Activated CD8-positive, alpha-beta memory T cell treated with anti-CD3 and anti-CD28 coated beads for 24 hours (primary cell): Measurements from ENCODE around the gene SMIM35.
"Not testable (repeated sequence)": the region's sequence is repeated elsewhere in the genome, so short reads cannot be mapped to it uniquely, and the experiment has no call there.

Experiments
- DNase-seq: peaks from one replicate; pipeline ENCODE4 v3.0.0-alpha.2; 2020

The SMIM35 gene

DNA sequence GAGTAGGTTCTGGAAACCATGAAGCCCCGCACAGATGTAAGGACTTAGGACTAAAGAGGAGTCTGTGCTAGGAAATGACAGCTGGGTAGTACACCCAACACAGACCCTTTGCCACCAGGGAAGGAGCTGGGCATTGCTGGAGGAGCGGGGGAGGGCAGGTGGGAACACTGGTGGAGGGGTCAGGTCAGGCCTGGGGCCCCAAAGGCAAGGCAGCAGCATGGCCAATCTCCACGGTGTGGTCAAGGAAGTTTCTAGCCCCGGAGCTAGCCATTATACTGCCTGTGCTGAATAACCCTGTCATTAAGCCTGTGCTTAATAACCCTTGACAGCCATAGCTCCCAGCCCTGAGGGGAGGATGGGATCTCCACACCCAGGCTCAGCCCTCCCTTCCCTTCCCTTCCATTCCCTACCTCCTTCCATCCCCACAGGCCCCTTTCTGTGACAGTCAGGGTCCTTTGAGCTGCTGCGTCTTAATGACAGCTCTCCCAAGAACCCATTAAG lies 7.8 kb downstream of the SMIM35 start:
- no peak for DNase-seq

DNA sequence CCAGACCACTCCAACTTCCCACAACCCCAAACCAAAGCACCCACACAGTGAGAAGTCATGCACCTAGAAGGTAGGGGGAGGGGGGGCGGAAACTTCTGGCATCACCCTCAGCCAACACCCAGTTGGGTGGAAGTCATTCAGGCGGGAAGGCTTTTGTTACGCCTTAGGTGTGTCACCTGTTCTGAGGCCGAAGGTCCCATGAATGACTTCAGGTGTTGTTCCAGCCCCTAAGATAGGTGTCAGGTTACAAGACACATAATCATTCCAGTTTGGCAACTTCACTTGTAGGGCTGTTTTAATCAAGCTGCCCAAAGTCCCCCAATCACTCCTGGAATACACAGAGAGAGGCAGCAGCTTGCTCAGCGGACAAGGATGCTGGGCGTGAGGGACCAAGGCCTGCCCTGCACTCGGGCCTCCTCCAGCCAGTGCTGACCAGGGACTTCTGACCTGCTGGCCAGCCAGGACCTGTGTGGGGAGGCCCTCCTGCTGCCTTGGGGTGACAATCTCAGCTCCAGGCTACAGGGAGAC lies 9.9 kb downstream of the SMIM35 start, which contains the start of gene TMPRSS4:
Gene TMPRSS4 (plus strand): TSS at position 325 of the 528 bp plus-strand sequence. CDS start 225 bp downstream, outside the sequence.
- DNase-seq, result no peak

DNA sequence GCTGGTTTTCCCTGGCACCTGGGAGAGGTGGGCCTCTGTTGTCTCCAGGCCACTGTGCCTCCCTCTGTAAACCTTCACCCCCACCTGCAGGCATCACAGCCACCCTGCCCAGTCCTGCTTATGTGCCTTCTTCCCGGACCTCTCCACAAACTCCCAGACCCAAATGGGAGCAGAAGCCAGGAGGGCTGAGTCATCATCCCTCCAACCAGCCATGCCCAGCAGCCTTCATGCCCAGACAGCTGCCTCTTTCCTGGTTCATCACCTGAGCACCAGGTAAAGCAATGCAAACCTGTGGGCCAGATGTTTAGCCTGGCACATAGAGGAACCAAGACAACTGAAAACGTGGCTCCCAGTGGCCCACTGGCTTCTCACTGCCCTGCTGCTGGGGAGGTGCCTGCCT lies 12.0 kb downstream of the SMIM35 start:
- DNase-seq, result no peak

DNA sequence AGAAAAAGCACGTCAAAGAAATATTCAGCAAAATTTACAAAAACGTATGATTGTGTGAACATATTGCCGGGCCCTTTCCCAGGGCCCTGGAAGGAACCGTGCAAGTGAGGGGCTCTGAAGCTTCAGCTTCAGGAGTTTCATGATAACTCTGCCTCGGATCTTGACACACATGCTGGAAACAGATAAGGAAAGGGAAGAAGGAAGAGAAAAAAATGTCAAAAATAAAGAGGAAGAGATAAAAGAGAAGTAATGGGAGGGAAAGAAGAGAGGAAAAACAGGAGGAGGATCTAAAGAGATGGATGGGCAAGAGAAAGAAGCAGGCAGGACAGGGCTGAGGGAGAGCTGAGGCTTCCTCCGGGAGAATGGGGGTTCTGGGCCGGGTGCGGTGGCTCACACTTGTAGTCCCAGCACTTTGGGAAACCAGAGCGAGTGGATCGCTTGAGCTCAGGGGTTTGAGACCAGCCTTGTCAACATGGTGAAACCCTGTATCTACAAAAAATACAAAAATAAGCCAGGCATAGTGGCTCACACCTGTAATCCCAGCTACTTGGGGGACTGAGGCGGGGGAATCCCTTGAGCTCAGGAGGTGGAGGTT lies 12.6 kb downstream of the SMIM35 start:
- no peak for DNase-seq

DNA sequence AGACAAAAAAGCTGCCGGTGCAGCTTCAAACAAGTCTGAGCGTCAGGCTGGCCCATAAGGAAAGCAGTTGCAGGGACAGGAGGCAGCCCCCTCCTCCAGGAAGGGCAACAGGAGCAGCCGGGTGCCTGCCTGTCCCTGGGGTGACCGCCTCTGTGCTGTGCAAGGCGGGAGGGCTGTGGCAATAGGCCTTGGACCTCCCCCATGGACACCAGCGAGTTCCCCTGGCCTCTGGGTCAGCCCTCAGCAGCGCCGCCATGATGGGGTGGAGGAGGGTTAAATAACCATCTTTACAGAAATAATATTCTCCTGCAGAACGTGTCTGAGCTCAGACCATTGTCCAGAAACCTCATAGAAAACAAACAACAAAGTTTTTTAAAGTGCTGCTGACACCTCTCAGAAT lies 13.2 kb downstream of the SMIM35 start:
- no peak for DNase-seq

DNA sequence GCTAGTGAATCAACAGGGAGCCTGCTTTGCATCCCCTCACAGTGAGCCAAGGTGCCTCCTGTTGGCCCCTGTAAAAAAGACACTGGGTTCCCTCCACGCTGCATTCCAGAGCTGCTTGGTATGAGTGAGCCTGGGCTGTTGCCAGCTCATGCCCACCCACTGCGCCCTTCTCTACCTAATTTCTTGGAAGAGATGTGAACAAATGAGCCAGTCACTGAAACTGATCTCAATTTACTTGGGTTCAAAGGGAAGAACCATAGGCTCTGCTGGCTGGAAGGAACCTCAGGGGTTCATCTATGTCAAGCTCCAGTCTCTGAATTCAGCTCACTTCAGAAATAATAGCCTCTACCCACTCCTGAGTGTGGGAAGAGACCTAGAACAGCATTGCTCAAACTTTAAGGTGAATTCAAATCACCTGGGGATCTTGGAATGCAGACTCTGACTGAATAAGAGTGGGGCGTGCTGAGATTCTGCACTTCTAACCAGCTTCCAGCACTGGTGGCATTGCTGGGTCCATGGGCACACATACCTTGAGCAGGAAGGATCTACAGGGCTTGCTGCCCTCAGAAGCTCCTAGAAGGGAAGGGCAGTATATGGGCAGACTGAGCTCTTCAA lies 15.2 kb downstream of the SMIM35 start:
- no peak for DNase-seq

DNA sequence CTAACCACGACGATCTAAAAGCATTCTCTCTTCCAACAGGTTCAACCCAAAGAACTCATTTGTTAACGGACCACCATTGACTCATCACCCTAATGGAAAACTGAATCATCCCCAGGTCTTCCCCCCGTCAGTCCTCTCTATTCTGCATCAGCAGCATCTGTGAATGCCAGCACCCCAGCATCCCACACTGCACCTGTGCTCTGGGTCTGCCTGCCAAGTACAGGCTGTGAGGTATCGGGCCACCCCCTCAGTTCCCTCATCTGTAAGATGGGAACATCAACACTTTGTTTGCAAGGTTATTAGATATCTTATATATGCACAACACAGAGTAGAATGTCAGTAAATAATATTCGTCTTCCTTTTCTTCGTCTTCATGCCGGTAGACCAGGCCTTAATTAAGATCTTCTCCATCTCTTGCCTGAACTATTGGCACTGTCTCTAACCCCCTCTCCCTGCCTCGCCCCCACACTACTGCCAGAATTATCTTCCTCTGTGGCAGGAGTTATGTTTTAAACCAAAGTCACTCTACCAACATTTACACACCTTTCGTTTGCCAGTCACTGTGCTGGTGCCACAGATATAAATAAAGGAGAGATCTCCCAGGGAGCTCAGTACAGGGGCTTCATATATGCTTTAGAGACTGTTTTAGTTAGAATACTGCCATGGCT lies 17.7 kb downstream of the SMIM35 start:
- no peak for DNase-seq

DNA sequence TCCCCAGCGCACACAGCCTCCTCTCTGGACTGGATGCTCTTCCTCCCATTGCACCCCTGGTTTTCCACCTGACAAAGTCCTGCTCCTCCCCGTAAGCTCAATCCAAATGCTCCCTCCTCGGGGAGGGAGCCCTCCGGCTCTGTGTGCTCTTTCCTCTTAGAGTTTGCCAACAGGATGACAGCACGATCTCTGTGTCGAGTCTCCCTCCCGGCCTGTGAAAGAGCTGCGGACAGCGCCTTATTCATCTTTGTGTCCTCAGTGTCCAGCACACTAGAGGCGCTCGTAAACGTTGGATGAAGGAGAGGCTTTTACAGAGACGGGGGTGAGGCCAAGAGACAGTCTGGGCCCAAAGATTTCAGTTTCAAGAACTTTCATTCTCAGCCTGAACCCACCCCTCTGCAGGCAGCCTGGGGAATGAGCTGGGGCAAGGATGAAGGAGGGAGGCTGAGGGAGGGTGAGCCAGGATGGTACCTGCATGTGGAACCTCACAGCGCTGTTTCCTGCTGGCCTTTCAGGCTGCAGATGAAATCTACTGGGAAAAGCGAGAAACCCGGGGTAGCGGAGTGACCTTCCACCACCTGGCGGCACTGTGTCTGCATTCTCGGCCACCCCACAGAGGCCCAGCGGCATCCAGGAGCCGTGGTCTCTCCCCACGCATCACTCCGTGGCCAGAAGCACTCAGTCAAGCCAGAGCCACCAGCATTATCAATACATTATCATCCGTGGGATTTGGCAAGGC lies 18.4 kb downstream of the SMIM35 start:
- DNase-seq, result no peak

DNA sequence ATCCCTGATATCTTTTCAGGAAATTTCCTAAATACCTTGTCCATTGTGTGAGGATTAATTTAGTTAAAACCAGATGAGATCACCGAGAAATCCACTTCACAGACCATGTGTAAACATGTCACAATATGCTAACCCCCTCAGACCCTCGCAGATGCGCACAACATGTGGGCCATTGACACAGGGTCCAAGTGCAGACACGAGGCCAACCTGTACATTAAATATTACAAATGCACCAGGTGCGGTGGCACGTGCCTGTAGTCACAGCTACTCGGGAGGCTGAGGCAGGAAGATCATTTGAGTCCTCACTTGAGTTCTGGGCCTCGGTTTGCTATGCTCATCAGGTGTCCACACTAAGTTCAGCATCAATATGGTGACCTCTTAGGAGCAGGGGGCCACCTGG lies 19.8 kb downstream of the SMIM35 start:
- DNase-seq, result no peak

DNA sequence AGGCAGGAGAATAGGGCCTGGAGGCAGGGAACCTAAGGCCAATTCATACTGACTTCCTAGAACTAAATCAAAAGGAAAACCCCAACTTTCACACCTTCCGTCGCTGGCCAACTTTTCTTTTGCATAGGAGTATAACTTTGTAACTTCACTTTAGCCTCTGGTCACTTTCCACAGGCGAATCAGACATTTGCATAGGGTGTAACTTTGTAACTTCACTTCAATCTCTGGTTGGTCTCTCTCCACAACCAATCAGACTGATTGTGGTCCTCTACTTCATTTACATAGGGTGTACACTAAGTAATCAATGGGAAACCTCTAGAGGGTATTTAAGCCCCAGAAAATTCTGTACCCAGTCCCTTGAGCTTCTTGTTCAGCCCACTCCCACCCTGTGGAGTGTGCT lies 21.4 kb downstream of the SMIM35 start:
- no peak for DNase-seq

DNA sequence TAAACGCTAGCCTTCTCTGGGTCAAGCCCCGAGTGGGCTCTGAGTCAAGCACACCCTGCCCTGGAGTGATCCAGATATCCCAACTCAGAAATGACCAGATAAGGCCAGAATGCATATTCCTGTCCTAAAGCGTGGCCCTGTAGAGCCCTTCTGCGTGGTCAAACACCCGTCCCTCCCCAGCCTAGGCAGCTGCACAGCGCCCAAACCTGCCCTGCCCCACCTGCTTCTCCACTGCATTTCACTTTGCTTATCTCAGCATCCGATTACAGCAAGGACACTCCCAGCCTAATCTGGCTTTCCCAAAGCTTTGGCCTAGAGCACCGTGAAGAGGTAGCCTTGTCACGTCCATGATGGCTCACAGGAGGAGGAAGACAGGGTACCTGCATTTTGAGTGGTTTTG lies 21.8 kb downstream of the SMIM35 start:
- no peak for DNase-seq

DNA sequence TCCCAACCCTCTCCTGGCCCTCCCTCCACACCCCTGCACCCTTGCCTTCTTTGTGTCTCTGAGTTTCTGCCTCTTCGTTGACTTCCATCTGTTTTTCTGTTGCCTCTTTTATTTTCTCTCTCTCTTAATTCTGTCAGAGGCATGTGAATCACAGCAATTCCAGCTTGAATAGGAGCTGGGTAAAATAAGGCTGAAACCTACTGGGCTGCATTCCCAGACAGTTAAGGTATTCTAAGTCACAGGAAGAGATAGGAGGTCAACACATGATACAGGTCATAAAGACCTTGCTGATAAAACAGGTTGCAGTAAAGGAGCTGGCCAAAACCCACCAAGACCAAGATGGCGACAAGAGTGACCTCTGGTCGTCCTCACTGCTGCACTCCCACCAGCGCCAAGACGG lies 24.1 kb downstream of the SMIM35 start:
- not testable (repeated sequence) for DNase-seq

DNA sequence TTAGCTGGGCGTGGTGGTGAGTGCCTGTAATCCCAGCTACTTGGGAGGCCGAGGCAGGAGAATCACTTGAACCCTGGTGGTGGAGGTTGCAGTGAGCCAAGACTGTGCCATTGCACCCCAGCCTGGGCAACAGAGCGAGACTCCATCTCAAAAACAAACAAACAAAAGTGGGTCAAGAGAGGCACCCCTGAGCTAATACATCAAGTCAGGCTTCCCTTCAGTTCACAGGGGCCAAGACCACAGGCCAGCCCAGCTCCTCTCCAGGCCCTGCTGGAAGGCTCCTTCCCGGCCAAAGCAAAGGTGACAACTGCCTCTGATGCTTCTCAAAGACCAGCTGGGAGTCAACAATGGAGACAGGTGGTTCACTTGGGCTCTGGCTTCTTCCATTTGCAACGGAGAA lies 24.6 kb downstream of the SMIM35 start:
- not testable (repeated sequence) for DNase-seq

DNA sequence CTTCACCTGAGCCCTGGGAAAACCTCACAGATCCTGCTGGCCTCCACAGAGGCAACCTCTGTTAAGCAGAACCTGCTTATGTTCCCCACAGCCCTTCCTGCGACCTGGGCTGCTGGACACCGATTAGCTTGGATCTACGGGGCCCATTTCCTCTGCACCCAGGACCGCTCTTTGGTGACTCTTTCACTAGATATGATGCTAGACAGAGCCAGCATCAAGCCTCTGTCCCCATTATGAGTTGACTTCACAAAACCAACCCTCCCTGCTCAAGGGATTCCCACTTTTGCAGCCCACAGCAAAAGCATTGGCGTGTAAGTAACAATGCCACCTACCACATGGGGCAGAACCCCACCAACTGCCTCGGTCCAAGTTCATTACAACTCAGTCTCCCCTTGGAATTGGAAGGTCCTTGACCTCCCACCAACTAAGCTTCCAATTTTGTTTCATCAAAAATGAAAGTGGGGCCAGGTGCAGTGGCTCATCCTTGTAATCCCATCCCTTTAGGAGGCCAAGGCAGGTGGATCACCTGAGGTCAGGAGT lies 25.1 kb downstream of the SMIM35 start:
- DNase-seq, result no peak

DNA sequence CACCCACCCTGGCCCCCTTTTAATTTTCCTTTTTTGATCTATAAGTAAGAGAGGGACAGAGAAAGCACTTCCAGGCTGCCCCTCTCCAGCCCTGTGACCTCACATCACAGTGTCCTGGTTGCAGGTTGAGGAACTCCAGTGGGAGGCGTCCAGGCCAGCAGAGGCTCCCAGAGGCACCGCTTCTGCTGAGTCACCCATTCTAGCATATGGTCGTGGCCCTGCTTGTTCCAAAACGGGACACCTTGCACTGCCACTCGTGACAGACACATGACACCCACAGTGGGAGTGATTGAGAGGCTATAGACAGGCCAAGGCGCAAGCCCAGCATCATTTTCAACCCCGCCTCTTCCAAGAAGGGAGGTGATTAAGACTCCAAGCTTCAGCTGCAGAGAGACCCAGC lies 25.9 kb downstream of the SMIM35 start:
- no peak for DNase-seq

DNA sequence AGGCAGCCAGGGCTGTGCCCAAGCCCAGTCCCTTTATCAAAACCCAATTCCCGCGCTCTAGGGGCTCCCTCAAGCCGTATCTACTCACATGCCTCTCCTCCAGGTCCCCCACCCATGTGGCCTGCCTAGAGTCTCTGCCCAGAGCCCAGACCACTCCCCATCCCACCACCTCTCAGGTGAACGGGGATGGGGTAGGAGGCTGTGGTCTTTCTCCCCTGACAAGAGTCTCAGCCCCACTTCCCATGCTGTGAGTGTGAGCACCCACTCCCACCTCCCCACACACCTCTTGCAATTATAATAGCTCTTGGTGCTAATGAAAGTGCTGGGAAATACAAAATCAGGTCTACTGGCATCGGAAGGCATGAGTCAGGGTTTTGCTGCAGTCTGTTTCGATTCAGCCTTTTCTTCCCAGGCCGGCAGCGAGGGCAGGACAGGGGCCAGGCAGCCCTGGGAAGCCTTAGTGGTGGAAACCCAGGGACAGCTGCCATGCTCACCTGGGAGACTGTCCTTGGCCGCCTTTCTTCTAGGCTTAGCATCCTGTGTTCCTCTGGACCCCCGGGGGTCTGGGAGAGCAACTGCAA lies 26.6 kb downstream of the SMIM35 start:
- no peak for DNase-seq

DNA sequence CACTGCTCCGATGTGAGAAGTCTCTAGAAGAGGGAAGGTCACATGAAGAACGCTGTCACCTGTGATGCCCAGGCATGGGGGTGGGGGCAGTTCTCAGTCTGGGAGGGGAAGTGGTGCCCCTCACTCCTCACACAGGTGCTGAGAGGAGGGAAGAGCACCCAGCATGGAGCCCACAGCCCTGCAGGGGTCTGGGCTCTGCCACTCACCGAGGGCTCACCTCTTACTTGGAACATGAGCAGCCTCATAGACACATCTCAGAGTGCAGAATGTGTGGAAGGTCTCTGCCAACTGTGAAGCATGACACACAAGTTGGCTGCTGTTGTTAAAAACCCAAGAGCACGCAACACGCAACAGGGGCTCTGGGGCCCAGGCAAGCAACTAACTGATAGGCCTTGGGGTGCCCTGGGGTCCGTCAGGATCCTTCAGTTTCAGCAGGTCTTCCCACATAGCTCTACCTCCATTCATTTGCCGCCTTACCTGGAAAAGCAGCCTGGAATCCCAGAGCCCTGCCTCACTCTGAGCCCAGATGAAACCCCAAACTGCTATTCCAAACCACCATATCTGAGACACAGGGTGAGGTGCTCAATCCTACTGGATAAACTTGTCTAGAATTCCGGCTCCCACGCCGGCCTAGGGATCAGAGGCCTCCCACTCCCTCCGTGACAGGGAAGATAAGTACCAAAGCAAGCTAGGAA lies 27.4 kb downstream of the SMIM35 start:
- DNase-seq, result no peak

DNA sequence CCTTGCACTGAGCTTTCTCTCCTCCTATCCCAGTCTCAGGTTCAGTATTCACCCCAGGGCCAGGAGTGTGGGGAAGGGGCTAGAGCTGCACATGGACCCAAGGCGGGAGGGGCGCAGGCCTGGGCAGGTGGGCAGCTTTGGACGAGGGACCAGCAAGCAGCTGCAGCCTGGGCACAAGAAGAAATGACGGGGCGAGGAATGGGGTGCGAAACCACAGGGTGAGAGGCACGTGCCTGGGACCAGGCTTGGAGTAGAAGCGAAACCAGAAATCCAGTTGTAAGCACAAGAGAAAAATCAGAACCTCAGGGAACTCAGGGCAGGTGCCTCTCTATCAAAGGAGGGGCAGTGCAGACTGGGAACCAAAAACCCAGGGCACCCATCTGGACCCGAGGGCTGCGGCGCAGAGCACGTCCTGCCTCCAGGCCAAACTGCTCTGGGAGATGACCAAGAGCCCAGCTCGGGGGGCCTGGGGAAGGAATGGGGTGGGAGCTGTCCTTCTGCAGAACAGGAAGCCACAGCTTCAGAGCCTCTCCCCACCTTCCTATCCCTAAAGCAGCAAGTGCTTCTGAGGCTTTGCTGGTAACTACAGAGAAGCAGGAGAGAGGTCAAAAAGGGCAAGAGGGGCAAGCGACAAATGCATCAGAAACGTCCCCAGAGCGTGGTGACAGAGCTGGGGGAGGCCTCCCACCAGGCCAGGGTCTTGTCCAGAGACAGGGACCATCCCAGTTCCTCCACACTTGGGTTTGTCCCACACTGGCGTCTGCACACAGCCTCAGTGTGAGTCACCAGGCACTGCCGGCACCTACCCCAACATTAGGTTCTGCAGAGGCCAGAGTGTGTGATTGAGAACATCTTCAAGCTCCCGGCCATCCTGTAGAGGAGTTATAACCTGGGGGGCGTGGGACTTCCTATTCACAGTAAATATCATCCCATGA lies 28.2 kb downstream of the SMIM35 start:
- DNase-seq, result no peak

DNA sequence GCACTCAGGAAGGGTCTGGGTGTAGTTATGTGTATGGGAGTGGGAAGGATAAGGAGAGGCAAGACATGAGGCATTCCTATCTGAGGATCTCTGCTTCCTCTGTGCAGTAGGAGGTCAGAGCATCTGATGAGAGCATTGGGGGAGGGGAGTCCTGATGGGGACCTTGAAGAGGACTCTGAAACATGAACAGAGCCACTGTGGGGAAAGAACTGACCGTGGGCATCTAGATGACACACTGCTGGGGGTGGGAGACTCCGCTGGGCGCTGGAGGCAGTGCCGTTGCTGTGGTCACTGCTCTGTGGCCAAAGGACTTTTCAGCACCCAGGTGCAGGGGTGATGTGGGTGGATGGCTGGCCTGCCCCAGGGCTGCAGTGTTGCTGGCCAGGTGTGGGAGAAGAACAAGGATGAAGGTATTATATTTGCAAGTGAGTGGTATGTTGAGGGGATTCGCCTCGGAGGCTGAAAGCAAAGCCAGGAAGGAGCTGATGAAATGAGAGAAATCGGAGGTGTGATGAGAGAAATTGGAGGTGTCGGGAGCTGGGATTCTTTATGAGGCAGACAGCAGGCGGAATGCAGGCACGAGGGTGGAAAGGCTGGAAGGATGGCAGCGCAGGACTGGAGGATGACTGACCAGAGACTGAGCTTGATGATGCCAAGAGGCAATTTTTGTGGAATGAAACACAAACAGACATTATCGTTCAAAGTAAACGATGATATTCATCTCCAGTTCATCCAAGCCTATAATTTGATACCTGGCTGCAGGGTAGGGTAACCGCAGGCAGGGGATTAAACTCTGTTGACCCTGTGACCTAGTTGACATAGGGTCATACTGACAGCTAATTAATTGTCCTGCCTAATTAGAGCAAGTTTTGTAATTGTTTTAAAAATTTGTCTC lies 29.3 kb downstream of the SMIM35 start:
- no peak for DNase-seq

DNA sequence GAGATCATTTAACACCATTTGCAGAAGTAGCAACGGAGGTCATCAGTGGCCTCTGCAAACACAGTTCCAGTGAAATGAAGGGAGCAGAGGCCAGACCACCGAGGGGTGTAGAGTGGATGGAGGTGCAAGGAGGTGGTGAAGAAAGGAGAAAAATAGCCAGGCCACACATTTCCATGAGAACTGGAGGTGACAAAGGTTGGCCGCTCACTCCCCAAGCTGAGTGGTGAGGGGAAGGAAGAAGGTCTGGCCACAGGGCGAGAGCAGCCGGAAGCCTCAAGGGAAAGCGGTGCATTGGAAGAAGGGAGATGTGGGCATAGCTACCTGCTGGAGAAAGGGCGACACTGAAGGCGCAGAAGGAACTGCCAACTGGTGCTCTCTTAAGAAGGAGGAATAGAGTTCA lies 30.0 kb downstream of the SMIM35 start:
- DNase-seq, result no peak
